Caco-2 (cell line): ENCODE data around the gene SLC9A2. TPM values are rescaled to one million over a fixed set of nuclear protein-coding genes. Genes with fewer than 3 reads are reported as not detected.

Source experiments
- BruUV-seq: library from RNA; stranded (reverse); fragments of 400-500 nt; replicated peaks from 2 replicates; lab custom pipeline; 2021; lab: Mats Ljungman, UMichigan
- CTCF ChIA-PET: fragments of 300-600 bp; sonication (Branson Sonifier 250); formaldehyde crosslinking; loops from one replicate; lab custom pipeline; 2022; ENCODE audit warnings: antibody characterized with exemption; lab: Charles Lee
- POLR2A ChIA-PET: fragments of 300-600 bp; sonication (Branson Sonifier 250); formaldehyde crosslinking; loops from one replicate; lab custom pipeline; 2022; ENCODE audit warnings: antibody characterized with exemption; lab: Charles Lee
- DNase-seq, 2 experiments: peaks; one replicate each; pipeline versions ENCODE4 v3.0.0 to v3.0.0-alpha.2; 2020 to 2022
- H3K27me3 ChIP-seq: replicated peaks from 2 replicates; pipeline ENCODE4 v1.6.0; 2011; ENCODE audit warnings: low read length; ENCODE audit not compliant: control insufficient read depth, insufficient read depth
- H3K36me3 ChIP-seq: 2 replicates; pipeline ENCODE4 v1.5.1; 2011; ENCODE audit warnings: low read length; ENCODE audit not compliant: control insufficient read depth, insufficient read depth
- H3K4me1 ChIP-seq: fragments of 250-450 bp; sonication (Bioruptor Pico); 2 replicates; pipeline ENCODE4 v1.5.1; 2020; ENCODE audit warnings: mild to moderate bottlenecking
- H3K4me3 ChIP-seq: 2 replicates; pipeline ENCODE4 v1.5.1; 2011; ENCODE audit warnings: low read depth, mild to moderate bottlenecking, control low read depth, low read length
- H3K9me3 ChIP-seq: fragments of 250-450 bp; sonication (Bioruptor Pico); 2 replicates; pipeline ENCODE4 v1.5.1; 2020; ENCODE audit warnings: mild to moderate bottlenecking, moderate library complexity
- H3K27ac Mint-ChIP-seq: one replicate; pipeline ENCODE4 v1.8.0; 2022; ENCODE audit warnings: mixed read lengths; ENCODE audit not compliant: unreplicated experiment
- H3K27me3 Mint-ChIP-seq: one replicate; pipeline ENCODE4 v1.8.0; 2022; ENCODE audit warnings: mixed read lengths; ENCODE audit not compliant: insufficient read depth, unreplicated experiment
- H3K36me3 Mint-ChIP-seq: one replicate; pipeline ENCODE4 v1.8.0; 2022; ENCODE audit warnings: mild to moderate bottlenecking, mixed read lengths; ENCODE audit not compliant: insufficient read depth, unreplicated experiment
- H3K4me1 Mint-ChIP-seq: one replicate; pipeline ENCODE4 v1.8.0; 2022; ENCODE audit warnings: low read depth, mixed read lengths; ENCODE audit not compliant: unreplicated experiment
- H3K4me3 Mint-ChIP-seq: one replicate; pipeline ENCODE4 v1.8.0; 2022; ENCODE audit warnings: mild to moderate bottlenecking, moderate library complexity, mixed read lengths; ENCODE audit not compliant: unreplicated experiment
- H3K9me3 Mint-ChIP-seq: one replicate; pipeline ENCODE4 v1.8.0; 2022; ENCODE audit warnings: mixed read lengths; ENCODE audit not compliant: unreplicated experiment
- CTCF ChIP-seq, 2 experiments: fragments of 200-600 bp in 1 of 2; IDR thresholded peaks; 1 replicate in 1 of 2; 2 replicates in 1 of 2; pipeline versions ENCODE4 v1.5.1 to v1.8.0; 2011 to 2022; ENCODE audit warnings: antibody characterized with exemption in 1 of 2, control low read depth in 1 of 2, inconsistent platforms in 1 of 2, low read depth in 1 of 2, low read length in 1 of 2, mild to moderate bottlenecking in 1 of 2, moderate library complexity in 1 of 2; ENCODE audit not compliant: insufficient read depth in 1 of 2, severe bottlenecking in 1 of 2, unreplicated experiment in 1 of 2
- intact Hi-C: fragments of 100-400 bp; cut with micrococcal nuclease; formaldehyde crosslinking; loops from one replicate; pipeline ENCODE4 v1.10.0; 2022; ENCODE audit not compliant: unreplicated experiment
- total RNA-seq: library from RNA; stranded (reverse); gene quantifications from 2 replicates; pipeline ENCODE4 v1.2.3, GENCODE V29; 2022

SLC9A2 gene
- total RNA-seq, 1 experiment from 2014 or later: 14.4 TPM

- Histone ChIP-seq H3K4me3 (no peak overlapping the region), H3K27me3 (no peaks in the 10 kb centered on the region), H3K9me3 (no peaks in the 10 kb centered on the region), H3K36me3 (no peaks in the 10 kb centered on the region), H3K4me1 (no peaks in the 10 kb centered on the region)
- Mint-ChIP-seq H3K4me3 (no peak overlapping the region), H3K4me1 (no peaks in the 10 kb centered on the region), H3K27me3 (no peaks in the 10 kb centered on the region), H3K36me3 (no peaks in the 10 kb centered on the region), H3K27ac (no peak overlapping the region), H3K9me3 (peaks cover 5% of the 10 kb centered on the region)
- BruUV-seq: no TSS peak
- intact Hi-C loops: no loop called here
- ChIA-PET POLR2A (no interaction called here), CTCF (no interaction called here)
- TF ChIP-seq CTCF (IDR thresholded peaks at IDR 0.05; ENCODE audit: insufficient read depth in 1 of 2, low read depth in 1 of 2, low read length in 1 of 2, severe bottlenecking in 1 of 2, unreplicated experiment in 1 of 2): no peak
- DNase-seq: no peak
Measured at GRCh38 chr2:102749938-102750337, 130.6 kb downstream of the SLC9A2 start.

- Mint-ChIP-seq H3K4me3 (no peak overlapping the region), H3K9me3 (no peaks in the 10 kb centered on the region), H3K27me3 (no peaks in the 10 kb centered on the region), H3K36me3 (no peaks in the 10 kb centered on the region), H3K27ac (no peak overlapping the region), H3K4me1 (no peaks in the 10 kb centered on the region)
- no peaks in the 10 kb centered on the region for H3K9me3 ChIP-seq
- TF ChIP-seq CTCF (IDR thresholded peaks at IDR 0.05; ENCODE audit: insufficient read depth in 1 of 2, low read depth in 1 of 2, low read length in 1 of 2, severe bottlenecking in 1 of 2, unreplicated experiment in 1 of 2): peak; percentile 73 to 76
- no peaks in the 10 kb centered on the region for H3K4me1 ChIP-seq
- intact Hi-C loops: loop anchor here (1.0 kb wide), 2 partner anchors 53 to 119 kb away; no protein-coding TSS in a partner anchor
- ChIA-PET CTCF (interaction anchor here (0.7 to 1.8 kb wide), 14 partner anchors 10 to 168 kb away, joined by 3 to 29 read pairs (median 4); a partner anchor contains a TSS), POLR2A (interaction anchor here (1.4 kb wide), 1 partner anchor 17 kb away, joined by 6 read pairs; a partner anchor contains a TSS)
- H3K36me3 ChIP-seq: no peaks in the 10 kb centered on the region
- no TSS peak for BruUV-seq
- peak in 1 of 2 experiments; percentile 31 for DNase-seq
- H3K27me3 ChIP-seq: no peaks in the 10 kb centered on the region
- no peak overlapping the region for H3K4me3 ChIP-seq
Measured at GRCh38 chr2:102753563-102754159, 134.3 kb downstream of the SLC9A2 start.

- H3K36me3 Mint-ChIP-seq: no peaks in the 10 kb centered on the region
- POLR2A ChIA-PET: no interaction called here
- intact Hi-C loops: no loop called here
Measured at GRCh38 chr2:102754456-102755145, 135.2 kb downstream of the SLC9A2 start.

More at GRCh38 chr2:102754456-102755145, 135.2 kb downstream of the SLC9A2 start:
- no peak for TF ChIP-seq CTCF (IDR thresholded peaks at IDR 0.05; ENCODE audit: insufficient read depth in 1 of 2, low read depth in 1 of 2, low read length in 1 of 2, severe bottlenecking in 1 of 2, unreplicated experiment in 1 of 2)
- no peaks in the 10 kb centered on the region for H3K27me3 Mint-ChIP-seq
- H3K4me3 Mint-ChIP-seq: no peak overlapping the region
- Histone ChIP-seq H3K27me3 (no peaks in the 10 kb centered on the region), H3K9me3 (no peaks in the 10 kb centered on the region), H3K4me1 (no peaks in the 10 kb centered on the region), H3K36me3 (no peaks in the 10 kb centered on the region), H3K4me3 (no peak overlapping the region)
- DNase-seq: no peak
- no peaks in the 10 kb centered on the region for H3K4me1 Mint-ChIP-seq
- no peak overlapping the region for H3K27ac Mint-ChIP-seq
- CTCF ChIA-PET: interaction anchor here (1.8 kb wide), 1 partner anchor 9 kb away, joined by 15 read pairs; no protein-coding TSS in a partner anchor
- no peaks in the 10 kb centered on the region for H3K9me3 Mint-ChIP-seq
- no TSS peak for BruUV-seq
